ENCODE data around the gene ATG2B.

Gene ATG2B

DNA sequence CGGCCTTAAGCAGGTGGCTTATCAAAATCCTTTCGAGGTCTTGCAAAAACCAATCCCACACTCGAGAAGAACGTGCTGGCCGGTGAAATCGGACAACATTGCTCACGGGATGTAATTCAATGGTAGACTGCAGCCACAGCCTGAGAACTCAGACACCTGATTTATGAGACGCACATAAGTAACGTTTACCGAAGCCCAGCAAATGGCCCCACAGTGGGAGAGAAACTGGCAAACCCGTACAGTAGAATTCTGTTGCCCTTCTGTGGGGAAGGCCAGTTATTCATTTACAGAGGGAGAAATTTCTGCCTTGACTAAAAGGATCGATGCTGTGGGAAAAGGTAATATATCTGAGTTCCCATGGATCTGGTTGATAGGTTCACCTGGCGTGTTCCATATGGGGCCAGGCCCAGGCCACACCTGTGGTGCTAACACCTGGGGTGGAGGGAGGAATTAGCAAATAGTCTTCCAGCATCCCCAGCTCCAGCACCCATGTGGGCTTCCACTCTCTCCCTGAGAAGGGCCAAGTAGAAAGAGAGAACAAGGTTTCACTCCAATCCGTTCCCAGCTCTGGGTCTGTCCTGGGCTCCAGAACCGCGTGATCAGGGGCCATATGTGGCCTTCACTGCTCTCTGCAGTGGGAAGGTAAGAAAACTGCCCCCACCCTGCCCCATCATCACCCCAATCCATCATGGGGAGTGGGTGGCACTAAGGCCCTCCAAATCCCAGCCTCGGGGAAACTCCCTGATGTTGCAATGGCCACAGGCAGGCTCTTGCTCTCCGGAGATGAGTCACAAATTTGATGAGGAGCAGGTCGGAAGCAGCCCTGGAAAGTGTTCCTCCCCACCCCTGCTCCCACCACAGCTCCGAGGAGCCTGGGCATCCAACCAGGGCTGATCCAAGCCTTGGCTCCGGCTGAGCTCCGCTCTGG is 94.4 kb downstream of the ATG2B start:
- DNase-seq: no peak

DNA sequence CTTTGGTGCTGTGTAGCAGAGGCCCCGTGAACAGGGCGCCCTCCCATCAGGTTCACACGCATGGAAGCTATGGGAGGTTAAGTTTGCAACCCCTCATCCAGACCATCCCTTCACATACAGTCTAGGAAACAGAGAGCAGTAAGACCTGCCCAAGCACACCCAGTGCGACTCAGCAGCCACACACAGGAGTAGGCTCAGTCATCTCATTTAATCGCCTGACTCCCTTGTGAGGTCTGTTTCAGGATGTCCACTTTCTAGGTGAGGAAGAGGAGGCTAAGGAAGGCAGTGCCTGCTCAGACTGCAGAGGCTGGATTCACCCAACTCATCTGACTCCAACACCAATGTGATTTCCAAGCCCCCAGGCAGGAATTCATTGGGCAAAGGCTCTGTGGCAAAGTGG is 95.2 kb downstream of the ATG2B start:
- DNase-seq: no peak

DNA sequence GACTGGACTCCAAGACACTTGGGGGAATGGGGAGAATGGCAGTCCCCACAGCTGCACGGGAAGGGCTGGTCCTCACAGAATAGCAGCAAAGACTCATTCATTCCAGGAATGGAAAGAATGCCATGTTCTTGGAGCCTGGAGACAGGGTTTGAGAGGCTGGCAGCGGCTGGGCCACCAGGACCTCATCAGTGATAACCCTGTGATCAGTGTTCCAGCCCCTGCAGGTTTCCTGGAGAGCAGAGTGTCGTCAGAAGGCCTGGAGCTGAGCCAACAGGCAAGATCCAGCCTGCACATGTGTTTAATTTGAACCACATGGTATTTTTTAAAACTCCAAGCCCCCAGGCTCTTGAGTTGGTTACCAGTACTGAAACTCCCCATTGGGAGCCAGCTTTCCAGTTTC is 95.8 kb downstream of the ATG2B start:
- no peak for DNase-seq

DNA sequence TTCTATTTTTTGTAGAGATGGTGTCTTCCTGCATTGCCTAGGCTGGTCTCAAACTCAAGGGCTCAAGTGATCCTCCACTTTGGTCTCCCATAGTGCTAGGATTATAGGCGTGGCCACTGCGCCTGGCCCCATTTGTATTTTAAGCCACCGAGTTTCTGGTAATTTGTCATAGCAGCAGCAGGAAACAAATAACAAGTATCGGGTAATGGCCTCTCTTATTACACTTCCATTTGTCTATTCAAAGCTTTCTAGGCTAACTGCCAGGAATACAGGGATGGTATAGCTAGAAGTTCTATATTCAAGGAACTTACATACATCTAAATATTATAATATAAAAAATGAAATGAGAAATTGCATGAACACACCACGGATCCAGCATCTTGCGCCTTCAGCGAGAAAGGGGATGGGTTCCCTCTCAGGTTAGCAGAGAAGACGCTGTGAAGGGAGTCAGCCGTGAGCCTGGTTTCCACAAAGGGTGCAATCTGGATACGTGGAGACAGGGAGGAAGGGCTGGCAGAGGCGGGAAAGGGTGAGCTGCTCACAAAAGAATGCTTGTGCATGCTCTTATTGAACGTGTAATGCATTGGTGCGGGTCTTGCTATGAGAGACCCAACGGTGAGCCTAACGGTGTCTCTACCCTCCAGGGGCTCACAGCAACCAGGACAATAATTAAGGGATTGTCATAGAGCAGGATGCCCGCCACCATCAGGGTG is 97.6 kb downstream of the ATG2B start:
- DNase-seq: peak; percentile 19 to 29

DNA sequence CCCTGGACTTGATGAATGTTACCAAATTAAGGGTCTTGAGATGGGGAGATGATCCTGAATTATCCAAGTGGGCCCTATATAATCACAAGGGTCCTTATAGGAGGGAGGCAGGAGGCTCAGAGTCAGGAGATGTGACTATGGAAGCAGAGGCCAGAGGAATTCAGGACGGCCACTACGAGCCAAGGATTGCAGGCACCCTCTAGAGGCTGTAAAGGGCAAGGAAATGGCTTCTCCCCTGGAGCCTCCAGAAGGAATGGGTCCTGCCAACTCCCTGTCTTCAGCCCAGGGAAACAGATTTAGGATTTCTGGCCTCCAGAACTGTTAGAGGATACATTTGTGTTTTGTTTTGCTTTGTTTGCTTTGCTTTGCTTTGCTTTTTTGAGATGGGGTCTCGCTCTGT is 98.3 kb downstream of the ATG2B start:
- DNase-seq: no peak

DNA sequence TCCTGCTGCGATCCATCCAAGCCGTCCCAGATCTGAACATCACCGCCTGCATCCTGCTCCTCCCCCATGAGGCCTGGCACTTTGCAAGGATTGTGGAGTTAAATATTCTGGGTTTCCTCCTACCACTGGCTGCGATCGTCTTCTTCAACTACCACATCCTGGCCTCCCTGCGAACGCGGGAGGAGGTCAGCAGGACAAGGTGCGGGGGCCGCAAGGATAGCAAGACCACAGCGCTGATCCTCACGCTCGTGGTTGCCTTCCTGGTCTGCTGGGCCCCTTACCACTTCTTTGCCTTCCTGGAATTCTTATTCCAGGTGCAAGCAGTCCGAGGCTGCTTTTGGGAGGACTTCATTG is 99.0 kb downstream of the ATG2B start:
- DNase-seq: no peak

DNA sequence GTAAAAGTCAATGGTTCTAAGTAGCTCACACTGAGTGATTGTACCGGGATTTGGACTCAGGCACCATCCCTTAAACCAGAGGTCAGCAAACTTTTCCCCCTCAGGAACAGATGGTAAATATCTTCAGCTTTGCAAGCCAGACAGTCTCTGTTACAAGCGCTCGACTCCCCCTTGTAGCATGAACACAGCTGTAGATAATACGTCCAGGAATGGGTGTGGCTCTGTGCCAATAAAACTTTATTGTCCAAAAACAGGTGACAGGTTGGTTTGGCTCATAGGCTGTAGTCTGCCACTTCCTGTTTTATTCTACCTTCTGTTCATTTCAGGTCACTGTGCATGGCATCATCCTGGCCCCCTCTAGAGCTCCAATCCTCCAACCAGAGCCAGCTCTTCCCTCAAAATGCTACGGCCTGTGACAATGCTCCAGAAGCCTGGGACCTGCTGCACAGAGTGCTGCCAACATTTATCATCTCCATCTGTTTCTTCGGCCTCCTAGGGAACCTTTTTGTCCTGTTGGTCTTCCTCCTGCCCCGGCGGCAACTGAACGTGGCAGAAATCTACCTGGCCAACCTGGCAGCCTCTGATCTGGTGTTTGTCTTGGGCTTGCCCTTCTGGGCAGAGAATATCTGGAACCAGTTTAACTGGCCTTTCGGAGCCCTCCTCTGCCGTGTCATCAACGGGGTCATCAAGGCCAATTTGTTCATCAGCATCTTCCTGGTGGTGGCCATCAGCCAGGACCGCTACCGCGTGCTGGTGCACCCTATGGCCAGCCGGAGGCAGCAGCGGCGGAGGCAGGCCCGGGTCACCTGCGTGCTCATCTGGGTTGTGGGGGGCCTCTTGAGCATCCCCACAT is 99.6 kb downstream of the ATG2B start:
- no peak for DNase-seq

DNA sequence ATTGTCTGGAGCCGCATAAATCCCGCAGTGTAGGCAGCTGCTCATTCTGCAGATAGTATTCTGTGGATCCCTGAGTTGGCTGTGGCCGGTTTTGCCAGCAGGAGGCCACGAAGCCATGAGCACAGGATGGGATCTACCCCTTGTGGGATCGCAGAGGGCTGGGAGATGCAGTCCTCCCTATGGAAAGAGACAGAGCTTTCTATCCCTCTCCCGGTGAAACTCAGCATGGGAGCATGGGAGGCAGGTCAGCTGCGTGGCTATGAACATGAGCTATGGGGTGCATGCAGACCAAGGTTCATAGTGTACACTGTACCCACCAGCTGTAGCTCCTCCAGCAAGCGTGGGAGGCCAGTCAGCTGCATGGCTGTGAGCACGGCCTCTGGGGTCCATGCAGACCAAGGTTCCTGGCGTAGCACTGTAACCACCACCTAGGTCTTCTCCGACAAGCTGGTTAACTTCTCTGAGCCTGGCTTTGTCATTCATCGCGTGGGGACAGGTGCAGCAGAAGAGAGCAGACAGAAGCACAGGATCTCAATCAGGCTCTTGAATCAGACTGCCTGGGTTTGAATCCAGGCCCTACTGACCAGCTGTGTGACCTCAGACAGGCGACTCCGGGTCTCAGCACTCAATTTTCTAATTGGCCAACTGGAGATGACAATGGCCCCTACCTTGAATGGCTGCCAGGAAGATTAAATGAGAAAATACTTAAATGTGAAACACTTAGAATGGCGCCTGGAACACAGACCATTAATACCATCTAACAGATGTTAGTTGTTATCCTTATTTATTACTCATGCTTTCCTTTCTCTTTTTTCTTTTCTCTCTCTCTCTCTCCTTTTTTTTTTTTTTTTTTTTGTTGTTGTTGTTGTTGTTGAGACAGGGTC is 101.1 kb downstream of the ATG2B start:
- no peak for DNase-seq

DNA sequence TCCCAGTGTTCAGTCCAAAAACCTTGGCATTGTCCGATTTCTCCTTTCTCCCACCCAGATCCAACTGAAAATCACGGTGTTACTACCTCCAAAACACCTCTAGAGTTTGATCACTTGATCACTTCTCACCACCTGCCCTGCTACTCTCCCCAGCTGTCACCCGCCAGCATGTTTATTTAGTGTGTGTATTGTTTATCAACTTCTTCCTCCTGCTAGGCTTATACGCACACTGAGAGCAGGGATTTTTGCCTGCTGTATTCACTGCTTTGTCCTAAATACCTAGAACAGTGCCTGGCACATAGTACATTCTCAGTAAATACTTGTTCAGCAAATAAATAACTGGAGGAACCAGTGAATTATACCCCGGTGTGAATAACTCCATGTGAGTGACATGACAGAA is 102.1 kb downstream of the ATG2B start:
- DNase-seq: no peak

DNA sequence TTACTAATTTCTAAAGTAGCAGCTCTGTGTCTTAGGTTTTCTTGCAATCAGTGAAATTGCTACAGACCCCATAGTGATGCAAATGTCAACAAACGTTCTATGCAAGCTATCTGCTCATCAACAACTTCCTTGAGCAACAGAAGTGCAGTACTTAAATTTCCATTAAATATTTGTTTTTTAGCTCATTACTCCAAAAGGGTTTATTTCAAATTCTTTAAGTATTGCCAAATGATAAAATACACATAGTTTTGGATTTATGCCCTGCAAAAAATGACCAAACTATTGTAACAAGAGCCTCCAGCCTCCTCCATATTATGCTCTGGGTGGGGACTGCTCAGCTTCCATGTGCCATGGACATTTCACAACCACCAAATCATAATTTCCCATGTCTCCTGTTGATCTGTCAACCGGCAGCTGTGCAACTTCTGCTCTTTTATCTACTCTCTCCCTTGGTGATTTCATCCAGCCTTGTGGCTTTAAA is 102.8 kb downstream of the ATG2B start:
- DNase-seq: no peak

DNA sequence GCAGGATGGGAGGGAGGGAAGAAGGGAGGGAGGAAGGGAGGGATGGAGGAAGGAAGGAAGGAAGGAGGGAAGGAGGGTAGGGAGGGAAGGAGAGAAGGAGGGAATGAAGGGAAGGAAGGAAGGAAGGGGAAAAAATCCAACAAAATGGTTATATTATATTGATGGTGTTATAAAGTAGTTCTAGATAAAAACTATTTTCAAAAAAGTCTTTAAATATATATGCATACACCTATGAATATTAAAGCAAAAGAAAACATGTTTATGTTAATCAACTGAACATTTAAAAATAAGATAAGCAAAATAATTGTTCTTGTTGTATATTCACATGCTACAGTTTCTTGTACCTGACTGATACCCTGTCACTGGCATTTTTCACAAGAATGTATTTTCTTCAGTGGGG is 105.2 kb downstream of the ATG2B start:
- no peak for DNase-seq

DNA sequence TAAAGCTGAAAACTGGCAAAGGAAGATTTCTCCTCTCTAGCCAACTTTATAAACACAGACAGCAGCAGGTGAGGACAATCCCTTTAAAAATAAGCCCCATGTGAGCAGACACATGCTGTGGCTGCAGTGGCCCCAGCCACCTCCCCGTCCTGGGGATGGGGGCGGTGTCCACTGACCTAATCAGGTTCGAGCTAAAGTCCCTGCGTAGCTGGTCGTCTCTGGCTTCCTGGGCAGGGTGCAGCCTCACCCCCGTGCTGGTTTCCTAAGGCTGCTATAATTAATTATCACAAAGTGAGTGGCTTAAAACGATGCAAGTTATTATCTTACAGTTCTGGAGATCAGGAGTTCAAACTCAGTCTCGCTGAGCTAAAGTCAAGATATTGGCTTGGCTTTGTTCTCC is 106.1 kb downstream of the ATG2B start:
- DNase-seq: no peak

DNA sequence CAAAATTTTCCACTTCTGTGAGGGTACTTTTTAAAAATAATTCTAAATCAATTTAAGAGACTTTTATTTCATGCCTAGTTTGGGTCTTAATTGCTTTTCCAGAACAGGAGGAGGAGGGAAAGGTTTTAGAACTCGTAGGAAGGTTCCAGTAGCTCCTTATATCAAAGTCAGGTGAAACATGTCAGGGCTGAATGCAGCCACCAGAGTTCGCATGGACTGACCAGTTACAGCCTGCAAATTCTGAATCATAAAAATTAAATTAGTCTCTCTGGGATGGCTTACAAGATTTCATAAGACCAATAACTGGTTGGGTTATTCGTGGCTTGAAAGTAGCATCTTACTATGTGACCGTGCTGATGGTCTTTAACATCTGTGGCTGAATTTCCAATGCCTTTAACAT is 106.7 kb downstream of the ATG2B start:
- no peak for DNase-seq

DNA sequence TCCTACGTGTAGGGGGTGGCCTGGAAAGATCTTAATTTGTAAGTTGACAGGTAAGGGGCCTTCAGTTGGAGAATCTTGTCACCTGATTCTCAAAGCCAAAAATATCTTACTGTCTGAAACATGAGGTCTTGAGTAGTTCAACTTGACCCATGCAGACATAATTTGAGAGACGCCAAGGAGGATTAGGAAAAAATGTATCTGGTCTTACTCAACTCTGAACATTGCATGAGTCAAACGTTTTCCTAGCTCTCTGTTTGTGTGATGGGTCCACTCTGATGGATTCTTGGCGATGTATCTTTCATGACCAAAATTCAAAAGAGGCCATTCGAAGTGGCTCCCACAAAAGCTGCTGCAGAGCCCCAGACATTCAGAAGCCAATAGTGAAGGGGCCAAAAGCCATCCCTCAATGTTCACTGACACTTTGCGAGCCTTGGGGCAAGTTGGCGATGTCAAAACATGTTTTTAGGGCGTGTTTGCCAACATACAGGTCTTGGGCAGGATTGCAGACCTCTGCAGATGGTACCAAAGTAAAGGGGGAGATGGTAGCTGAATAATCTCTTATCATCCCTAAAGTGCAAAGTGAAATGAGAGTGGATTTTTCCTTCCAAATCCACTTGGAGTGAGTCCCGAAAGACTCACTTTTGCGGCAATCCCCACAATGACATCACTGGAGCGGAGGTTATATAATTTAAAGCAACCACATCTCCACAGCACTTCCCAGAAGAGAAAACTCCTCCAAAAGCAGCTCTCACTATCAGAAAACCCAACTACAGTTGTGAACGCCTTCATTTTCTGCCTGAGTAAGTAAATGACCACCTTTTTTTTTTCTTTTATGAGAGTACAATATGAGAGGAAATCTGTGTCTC is 107.4 kb downstream of the ATG2B start, which contains the start of gene BDKRB1:
Gene BDKRB1 (plus strand): TSS at position 710 of the 866 bp plus-strand sequence. CDS start 7,473 bp downstream, outside the sequence.
- no peak for DNase-seq

DNA sequence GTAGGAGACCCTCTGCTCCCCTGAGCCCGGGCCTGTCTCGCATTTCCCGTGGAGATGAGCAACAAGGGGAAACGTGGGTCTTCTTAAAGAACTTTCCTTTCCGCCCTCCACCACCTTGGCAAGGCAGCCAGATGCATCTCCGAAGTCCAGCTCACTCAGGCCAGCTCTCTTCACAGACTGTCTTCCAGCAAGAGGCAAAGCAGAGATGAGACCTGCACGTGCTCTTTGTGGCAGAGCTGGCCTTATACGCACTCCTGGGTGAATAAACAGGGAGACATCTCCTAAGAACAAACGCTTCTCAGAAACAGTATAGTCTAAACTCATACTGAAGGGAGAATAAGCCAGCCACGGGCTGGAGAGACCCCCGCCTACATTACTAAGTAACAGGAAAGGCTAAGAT is 108.5 kb downstream of the ATG2B start:
- no peak for DNase-seq

DNA sequence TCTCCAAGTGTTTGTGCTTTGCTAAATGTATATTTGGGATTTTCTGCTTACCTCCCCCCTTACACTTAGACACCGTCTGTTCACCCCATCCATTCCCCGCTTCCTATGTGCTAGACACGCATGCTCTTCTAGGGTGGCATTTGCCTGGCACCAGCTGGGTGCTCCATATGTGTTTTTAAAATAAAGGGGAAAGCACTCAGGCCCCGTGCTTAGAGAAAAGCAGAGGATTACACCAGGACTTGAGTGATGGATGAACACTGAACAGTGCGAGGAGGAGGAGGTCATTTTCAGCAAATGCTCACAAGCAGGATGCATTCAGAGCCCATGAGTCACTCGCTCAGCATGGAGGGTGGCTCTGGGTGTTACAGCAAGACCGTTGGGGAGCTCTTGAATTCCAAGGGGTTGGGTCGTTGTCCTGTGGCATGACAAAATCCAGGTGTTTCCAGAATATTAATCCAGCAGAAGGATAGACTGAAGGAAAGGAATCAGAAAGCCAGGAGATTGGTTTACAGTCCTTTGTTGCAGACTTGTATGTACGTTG is 110.1 kb downstream of the ATG2B start:
- no peak for DNase-seq

DNA sequence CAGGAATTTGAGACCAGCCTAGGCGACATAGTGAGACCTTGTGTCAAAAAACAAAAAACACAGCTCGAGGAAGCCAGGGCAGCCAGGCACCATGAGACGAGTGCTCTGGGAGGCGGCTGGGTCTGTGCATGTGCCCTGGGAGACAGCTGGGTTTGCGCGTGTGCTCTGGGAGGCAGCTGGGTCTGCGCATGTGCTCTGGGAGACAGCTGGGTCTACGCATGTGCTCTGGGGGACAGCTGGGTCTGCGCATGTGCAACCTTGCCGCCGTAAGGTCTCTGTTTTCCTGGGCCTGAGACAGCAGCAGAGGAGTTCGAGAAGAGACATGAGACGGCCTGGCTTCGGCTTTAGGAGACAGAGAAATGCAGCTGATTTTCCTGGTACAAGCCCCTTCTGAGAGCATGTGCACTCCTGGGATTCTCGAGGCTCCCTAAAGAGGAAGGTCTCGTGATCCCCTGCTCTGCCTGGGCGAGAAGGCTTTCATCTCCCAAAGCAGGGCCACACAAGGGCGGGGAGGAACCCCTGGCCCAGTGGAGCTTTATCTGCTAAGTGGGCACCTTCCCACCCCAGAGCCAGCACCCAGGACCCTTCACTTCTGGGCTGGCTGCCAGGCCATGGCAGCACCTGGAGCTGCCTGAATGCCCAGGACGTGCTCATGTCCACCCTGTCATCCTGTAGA is 110.7 kb downstream of the ATG2B start:
- no peak for DNase-seq

DNA sequence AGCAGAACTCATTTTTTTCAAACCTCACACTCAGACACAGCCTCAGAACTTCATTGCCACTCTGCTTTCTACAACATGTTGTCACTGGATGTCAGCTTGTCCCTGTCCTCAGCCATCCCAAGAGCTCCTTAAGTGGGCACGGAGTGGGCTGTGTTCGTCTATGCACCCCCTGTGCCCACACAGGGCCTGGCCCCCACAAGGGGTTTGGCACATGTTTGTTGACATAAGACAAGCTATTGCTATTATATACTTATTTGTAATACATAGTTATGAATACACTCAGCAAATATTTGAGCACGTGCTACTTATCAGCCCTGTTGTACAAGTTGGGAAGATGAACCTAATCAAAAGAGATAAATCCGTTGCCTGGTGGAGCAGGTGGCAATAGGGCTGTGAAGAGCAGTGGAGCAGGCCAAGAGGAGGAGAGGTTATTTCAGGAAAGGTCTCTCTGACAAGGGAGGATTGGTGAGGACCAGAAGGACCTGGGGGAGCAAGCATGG is 111.4 kb downstream of the ATG2B start:
- no peak for DNase-seq

DNA sequence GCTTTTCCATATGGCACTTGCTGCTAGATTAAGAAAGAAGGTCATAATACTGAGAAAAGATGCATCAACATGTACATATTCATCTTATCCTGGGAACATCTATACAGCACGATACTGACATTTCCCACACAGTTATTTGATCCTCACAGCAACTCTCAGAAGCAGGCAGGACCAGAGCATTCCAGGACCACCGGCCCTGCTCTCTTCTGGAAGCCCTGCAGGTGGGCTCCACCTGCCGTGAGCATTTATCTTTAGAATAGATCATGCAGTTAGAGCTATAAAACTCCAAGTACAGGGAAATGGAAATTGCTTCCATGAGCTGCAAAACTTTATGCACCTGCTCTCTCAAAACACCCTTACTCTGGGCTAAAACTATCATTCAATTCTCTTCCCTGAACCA is 112.7 kb downstream of the ATG2B start:
- DNase-seq: no peak

DNA sequence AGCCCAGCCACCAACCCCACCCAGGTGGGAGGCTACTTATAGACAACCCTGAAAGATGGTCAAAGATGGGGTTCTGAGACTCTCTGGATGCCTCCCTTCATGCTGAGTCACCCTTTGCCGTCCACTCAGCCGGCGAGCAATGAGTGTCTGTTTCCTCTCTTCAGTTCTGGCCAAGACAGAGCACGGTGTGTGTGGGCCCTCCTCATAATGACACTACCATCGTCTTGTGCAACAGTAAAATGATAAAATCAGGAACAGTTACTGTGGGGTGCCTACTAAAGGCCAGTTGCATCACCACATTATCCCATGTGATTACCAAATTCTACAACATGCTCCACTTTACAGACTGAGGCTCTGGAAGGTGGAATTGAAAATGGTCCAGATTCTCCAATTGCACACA is 114.1 kb downstream of the ATG2B start:
- DNase-seq: no peak

All from NCI-H187 (cell line).